Breast epithelium (tissue), 4 donors: ENCODE results near the gene USP3. TPM values are rescaled to one million over a fixed set of nuclear protein-coding genes. Genes with fewer than 3 reads are reported as not detected.

Experiments used
- DNase-seq, 2 donors: peaks; one replicate each; pipeline ENCODE4 v3.0.0-alpha.2; 2019; ENCODE audit warnings: low spot score in 2 of 2
- H3K27ac ChIP-seq, 2 donors: fragments of 200-600 bp; sonication (generic) in 1 of 2; one replicate each; pipeline ENCODE4 v1.5.1; 2016 to 2019; ENCODE audit warnings: mild to moderate bottlenecking in 1 of 2
- H3K27me3 ChIP-seq, 2 donors: fragments of 200-600 bp; sonication (generic) in 1 of 2; one replicate each; pipeline versions ENCODE4 v1.5.1 to v1.6.0; 2017 to 2019; ENCODE audit warnings: control low read depth in 1 of 2, mild to moderate bottlenecking in 1 of 2
- H3K36me3 ChIP-seq: fragments of 200-600 bp; one replicate; pipeline ENCODE4 v1.5.1; 2019
- H3K4me1 ChIP-seq, 2 donors: fragments of 200-600 bp; sonication (generic); one replicate each; pipeline ENCODE4 v1.5.1; 2016 to 2019; ENCODE audit warnings: control low read depth in 1 of 2
- H3K4me3 ChIP-seq, 3 donors: fragments of 200-600 bp; sonication (generic); 1 replicate in 2 of 3; 2 replicates in 1 of 3; pipeline ENCODE4 v1.5.1; 2016 to 2019; ENCODE audit warnings: mild to moderate bottlenecking in 3 of 3, moderate library complexity in 2 of 3
- H3K9me3 ChIP-seq, 2 donors: fragments of 200-600 bp; sonication (generic) in 1 of 2; one replicate each; pipeline ENCODE4 v1.5.1; 2016 to 2019; ENCODE audit warnings: control low read depth in 1 of 2
- CTCF ChIP-seq, 3 donors: fragments of 450-650 bp; IDR thresholded peaks; one replicate each; pipeline ENCODE4 v1.5.1; 2016 to 2017; ENCODE audit warnings: antibody characterized with exemption in 3 of 3, mild to moderate bottlenecking in 3 of 3, moderate library complexity in 3 of 3
- POLR2A ChIP-seq: fragments of 450-650 bp; IDR thresholded peaks from one replicate; pipeline ENCODE4 v1.6.1; 2016; ENCODE audit warnings: antibody characterized with exemption, mild to moderate bottlenecking, moderate library complexity
- POLR2AphosphoS5 ChIP-seq, 3 donors: sonication (generic); formaldehyde crosslinking; IDR thresholded peaks; one replicate each; pipeline ENCODE4 v1.6.1; 2017; ENCODE audit warnings: antibody characterized with exemption in 3 of 3
- intact Hi-C: fragments of 100-400 bp; cut with DNase I; formaldehyde crosslinking; loops from one replicate; pipeline ENCODE4 v1.15.1; 2023; ENCODE audit warnings: low total_unique reads
- total RNA-seq, 3 donors: library from RNA; depleted of rRNA; stranded (reverse); fragments of >200 nt; gene quantifications; one replicate each; pipeline ENCODE4 v1.1.0, GENCODE V29; 2016

The USP3 gene
- total RNA-seq, 3 donors from 2014 or later = 70.4 to 88.7 (median 76.7) TPM

- Histone ChIP-seq H3K4me3 (no peak overlapping the region), H3K27me3 (no peaks in the 10 kb centered on the region), H3K27ac (no peak overlapping the region), H3K36me3 (no peaks in the 10 kb centered on the region), H3K9me3 (no peaks in the 10 kb centered on the region), H3K4me1 (no peaks in the 10 kb centered on the region)
- no peak for DNase-seq
- TF ChIP-seq POLR2AphosphoS5 (IDR thresholded peaks at IDR 0.05) (no peak), CTCF (IDR thresholded peaks at IDR 0.05) (no peak), POLR2A (no peak)
- intact Hi-C loops = no loop called here
Measured at GRCh38 chr15:63559753-63560152, 55.4 kb downstream of the USP3 start.

GRCh38 chr15:63560741-63561448, 56.5 kb downstream of the USP3 start:
- H3K36me3 ChIP-seq = no peaks in the 10 kb centered on the region

GRCh38 chr15:63564093-63564492, 59.7 kb downstream of the USP3 start:
- no peak for DNase-seq
- intact Hi-C loops = no loop called here
- Histone ChIP-seq H3K4me1 (no peaks in the 10 kb centered on the region), H3K9me3 (no peaks in the 10 kb centered on the region), H3K27me3 (no peaks in the 10 kb centered on the region), H3K27ac (no peak overlapping the region), H3K36me3 (no peaks in the 10 kb centered on the region), H3K4me3 (no peak overlapping the region)
- TF ChIP-seq POLR2AphosphoS5 (IDR thresholded peaks at IDR 0.05) (no peak), POLR2A (no peak)

More at GRCh38 chr15:63560741-63561448, 56.5 kb downstream of the USP3 start:
- Histone ChIP-seq H3K4me3 (no peak overlapping the region), H3K27ac (no peak overlapping the region), H3K9me3 (no peaks in the 10 kb centered on the region), H3K27me3 (no peaks in the 10 kb centered on the region), H3K4me1 (no peaks in the 10 kb centered on the region)
- TF ChIP-seq POLR2AphosphoS5 (IDR thresholded peaks at IDR 0.05) (no peak), POLR2A (no peak), CTCF (IDR thresholded peaks at IDR 0.05) (no peak)
- intact Hi-C loops = no loop called here
- no peak for DNase-seq

- no peak overlapping the region for H3K4me3 ChIP-seq
- H3K27me3 ChIP-seq = no peaks in the 10 kb centered on the region
- DNase-seq = no peak
- H3K27ac ChIP-seq = no peak overlapping the region
- H3K4me1 ChIP-seq = no peaks in the 10 kb centered on the region
- H3K36me3 ChIP-seq = no peaks in the 10 kb centered on the region
- no peaks in the 10 kb centered on the region for H3K9me3 ChIP-seq
- no peak for TF ChIP-seq CTCF (IDR thresholded peaks at IDR 0.05)
- intact Hi-C loops = no loop called here
Measured at GRCh38 chr15:63565536-63566186, 61.3 kb downstream of the USP3 start.

- Histone ChIP-seq H3K4me3 (no peak overlapping the region), H3K27me3 (no peaks in the 10 kb centered on the region), H3K27ac (no peak overlapping the region), H3K9me3 (no peaks in the 10 kb centered on the region), H3K36me3 (peaks cover 5% of the 10 kb centered on the region), H3K4me1 (no peaks in the 10 kb centered on the region)
- DNase-seq = no peak
- TF ChIP-seq CTCF (IDR thresholded peaks at IDR 0.05) (no peak), POLR2AphosphoS5 (IDR thresholded peaks at IDR 0.05) (no peak), POLR2A (no peak)
- intact Hi-C loops = no loop called here
Measured at GRCh38 chr15:63572749-63573464, 68.5 kb downstream of the USP3 start.
